ENCODE measurements around the gene LTV1.
"Not testable (repeated sequence)": the region's sequence is repeated elsewhere in the genome, so short reads cannot be mapped to it uniquely, and the experiment has no call there.

The LTV1 gene

GRCh38 chr6:143844006-143844405, 868 bp downstream of the LTV1 start:
- no peak for DNase-seq

GRCh38 chr6:143845033-143845432, 1.9 kb downstream of the LTV1 start:
- no peak for DNase-seq

- not testable (repeated sequence) for DNase-seq
Observed at GRCh38 chr6:143851706-143852105, 8.6 kb downstream of the LTV1 start.

- not testable (repeated sequence) for DNase-seq
Observed at GRCh38 chr6:143855057-143855456, 11.9 kb downstream of the LTV1 start.

GRCh38 chr6:143856762-143857161, 13.6 kb downstream of the LTV1 start:
- not testable (repeated sequence) for DNase-seq

- no peak for DNase-seq
Observed at GRCh38 chr6:143857651-143858050, 14.5 kb downstream of the LTV1 start.

- no peak for DNase-seq
Observed at GRCh38 chr6:143859891-143860660, 16.9 kb downstream of the LTV1 start.

GRCh38 chr6:143863771-143864170, 20.6 kb downstream of the LTV1 start:
- no peak for DNase-seq

- DNase-seq, result no peak
Observed at GRCh38 chr6:143864234-143864633, 21.1 kb downstream of the LTV1 start, which contains the start of gene ZC2HC1B. TSS of gene ZC2HC1B (plus strand) at chr6:143864474. CDS start at chr6:143864540, 66 bp downstream.

- no peak for DNase-seq
Observed at GRCh38 chr6:143867236-143867635, 24.1 kb downstream of the LTV1 start.

GRCh38 chr6:143868808-143869207, 25.7 kb downstream of the LTV1 start:
- DNase-seq, result not testable (repeated sequence)

- DNase-seq, result not testable (repeated sequence)
Observed at GRCh38 chr6:143871202-143871730, 28.1 kb downstream of the LTV1 start.

GRCh38 chr6:143872201-143872600, 29.1 kb downstream of the LTV1 start:
- no peak for DNase-seq

GRCh38 chr6:143873600-143873999, 30.5 kb downstream of the LTV1 start:
- DNase-seq, result not testable (repeated sequence)

GRCh38 chr6:143874503-143874902, 31.4 kb downstream of the LTV1 start:
- not testable (repeated sequence) for DNase-seq

GRCh38 chr6:143877584-143878271, 34.6 kb downstream of the LTV1 start:
- no peak for DNase-seq

- no peak for DNase-seq
Observed at GRCh38 chr6:143878272-143878760, 35.2 kb downstream of the LTV1 start.

GRCh38 chr6:143880412-143880811, 37.3 kb downstream of the LTV1 start:
- no peak for DNase-seq

- DNase-seq, result no peak
Observed at GRCh38 chr6:143882401-143882930, 39.3 kb downstream of the LTV1 start.

GRCh38 chr6:143884216-143884900, 41.2 kb downstream of the LTV1 start:
- DNase-seq, result no peak

GRCh38 chr6:143885116-143885515, 42.0 kb downstream of the LTV1 start:
- DNase-seq, result no peak

- no peak for DNase-seq
Observed at GRCh38 chr6:143894655-143895054, 51.5 kb downstream of the LTV1 start.
